GM12872 (cell line): ENCODE results near the gene RDH8.

ENCODE experiments used
- CTCF ChIP-seq: IDR thresholded peaks from 3 replicates; pipeline ENCODE4 v1.5.1; 2011; ENCODE audit warnings: low read depth, mild to moderate bottlenecking, low read length, moderate library complexity; ENCODE audit not compliant: insufficient read depth

The RDH8 gene

DNA sequence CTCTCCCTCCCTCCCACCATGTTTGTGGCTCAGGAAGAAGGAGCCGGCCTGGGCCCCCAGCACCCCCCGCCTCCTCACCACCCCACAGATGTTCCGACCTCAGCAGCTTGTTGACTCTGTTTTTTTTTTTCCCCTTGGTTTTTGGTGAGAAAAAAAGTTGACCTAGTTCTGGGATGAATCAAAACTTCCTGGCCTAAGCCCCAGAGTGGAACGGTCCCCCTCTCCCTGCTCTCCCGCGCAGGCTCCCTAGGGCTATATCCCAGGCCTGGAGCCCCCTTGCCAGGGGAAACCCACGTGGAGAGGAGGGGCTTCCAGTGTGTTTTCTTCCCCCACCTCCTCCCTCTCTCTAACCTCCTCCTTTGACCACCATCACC, 7.0 kb upstream of the RDH8 start:
- no peak for TF ChIP-seq CTCF

- no peak for TF ChIP-seq CTCF
Observed at GRCh38 chr19:10006752-10007323, 6.4 kb upstream of the RDH8 start.

GRCh38 chr19:10007371-10008183, 5.7 kb upstream of the RDH8 start:
- no peak for TF ChIP-seq CTCF

DNA sequence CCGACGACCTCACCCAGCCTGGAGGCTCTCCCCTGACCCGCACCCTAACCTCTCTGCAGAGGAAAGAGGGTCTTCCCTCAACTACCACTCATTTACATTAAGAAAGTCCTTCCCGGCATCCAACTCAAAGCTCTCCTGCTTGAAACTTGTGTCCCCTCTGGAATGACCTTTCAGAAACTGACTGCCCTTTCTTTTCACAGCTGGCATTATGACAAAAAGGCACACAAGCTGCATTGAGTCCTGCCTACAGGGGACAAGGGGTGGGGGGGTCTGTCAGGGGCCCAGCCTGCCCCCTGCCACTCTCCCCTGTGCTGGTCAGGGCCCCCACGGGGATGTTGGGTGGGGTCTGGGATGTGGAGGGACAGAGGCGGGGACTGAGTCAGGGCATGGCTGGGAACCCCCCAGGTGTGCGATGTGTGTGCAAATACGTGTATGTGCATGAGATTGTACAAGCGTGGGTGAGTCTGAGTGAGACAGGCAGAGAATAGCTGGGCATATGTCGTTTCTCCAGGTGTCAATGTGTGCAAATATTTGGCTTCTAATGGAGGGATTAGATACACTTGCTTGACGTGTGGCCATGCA, 5.0 kb upstream of the RDH8 start:
- no peak for TF ChIP-seq CTCF

DNA sequence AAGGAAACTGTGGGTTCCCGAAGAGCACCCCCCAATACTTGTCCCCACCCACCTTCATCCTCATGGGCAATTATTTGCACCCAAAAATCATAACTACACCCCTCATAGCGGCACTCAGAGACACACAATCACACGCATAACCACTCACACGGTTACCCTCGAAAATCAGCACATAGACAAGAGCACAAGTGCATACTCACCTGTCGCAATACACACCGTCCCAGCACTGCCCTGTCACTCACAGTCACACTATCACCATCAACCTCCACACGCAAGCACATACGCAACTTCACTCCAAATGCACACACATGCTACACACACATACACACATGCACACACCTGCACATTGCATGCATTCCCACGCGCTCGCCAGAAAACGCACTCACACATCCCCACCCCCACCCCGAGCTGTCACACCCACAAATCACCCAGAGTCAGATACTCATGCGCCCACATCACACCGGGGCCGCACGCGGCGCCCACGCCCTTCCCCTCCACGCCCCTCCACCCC, 3.5 kb upstream of the RDH8 start:
- no peak for TF ChIP-seq CTCF

- TF ChIP-seq CTCF = no peak
Observed at GRCh38 chr19:10010247-10010691, 3.0 kb upstream of the RDH8 start, which contains the start of gene COL5A3. Gene COL5A3 (minus strand): TSS chr19:10010504. CDS start chr19:10010385, 119 bp downstream.

DNA sequence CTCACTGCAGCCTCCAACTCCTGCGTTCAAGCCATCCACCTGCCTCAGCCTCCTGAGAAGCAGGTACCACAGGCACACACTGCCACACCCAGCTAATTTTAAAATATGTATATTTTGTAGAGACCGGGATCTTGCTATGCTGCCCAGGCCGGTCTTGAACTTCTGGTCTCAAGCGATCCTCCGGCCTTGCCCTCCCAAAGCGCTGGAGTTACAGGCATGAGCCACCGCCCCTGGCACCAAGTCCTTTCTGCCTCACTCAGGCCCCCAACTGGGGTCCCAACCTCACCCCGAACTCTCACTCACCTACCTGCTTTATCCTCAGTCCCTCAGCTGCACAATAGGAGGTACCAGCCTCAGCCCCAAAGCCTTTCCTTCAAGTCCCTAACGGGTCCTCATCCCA, 2.3 kb upstream of the RDH8 start:
- TF ChIP-seq CTCF = no peak
